Measurements from ENCODE around the gene CFAP99.

The CFAP99 gene

DNA sequence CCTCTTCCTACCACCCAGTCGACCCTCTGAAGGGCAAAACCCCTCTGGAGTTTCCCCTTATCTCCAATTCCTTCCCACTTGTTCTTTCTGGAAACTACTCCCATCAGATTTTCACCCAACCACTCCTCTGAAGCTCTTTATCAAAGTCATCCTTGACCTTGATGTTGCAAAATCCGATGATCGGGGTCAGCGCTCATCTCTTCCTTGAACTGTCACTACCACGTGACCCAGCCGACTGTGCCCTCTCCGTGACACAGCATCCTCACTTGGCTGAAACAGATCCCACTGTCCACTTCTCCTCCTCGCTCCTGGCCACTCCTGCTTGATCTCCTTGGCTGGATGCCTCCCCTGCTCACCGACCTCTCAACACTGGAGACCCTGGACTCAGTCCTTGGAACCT lies 1.1 kb downstream of the CFAP99 start:
- TF ChIP-seq FOXP2 (optimal IDR thresholded peaks at IDR 0.05; ENCODE audit: borderline replicate concordance, extremely low read depth, extremely low read length, insufficient read depth) (no peak), TAF1 (IDR thresholded peaks at IDR 0.05; ENCODE audit: borderline replicate concordance, insufficient read depth, low read length) (no peak), POLR2AphosphoS5 (IDR thresholded peaks at IDR 0.05; ENCODE audit: low read depth, low read length) (no peak), SIN3A (IDR thresholded peaks at IDR 0.05; ENCODE audit: borderline replicate concordance, insufficient read depth, low read length) (no peak)
- TF ChIP-seq, protein P1, sequence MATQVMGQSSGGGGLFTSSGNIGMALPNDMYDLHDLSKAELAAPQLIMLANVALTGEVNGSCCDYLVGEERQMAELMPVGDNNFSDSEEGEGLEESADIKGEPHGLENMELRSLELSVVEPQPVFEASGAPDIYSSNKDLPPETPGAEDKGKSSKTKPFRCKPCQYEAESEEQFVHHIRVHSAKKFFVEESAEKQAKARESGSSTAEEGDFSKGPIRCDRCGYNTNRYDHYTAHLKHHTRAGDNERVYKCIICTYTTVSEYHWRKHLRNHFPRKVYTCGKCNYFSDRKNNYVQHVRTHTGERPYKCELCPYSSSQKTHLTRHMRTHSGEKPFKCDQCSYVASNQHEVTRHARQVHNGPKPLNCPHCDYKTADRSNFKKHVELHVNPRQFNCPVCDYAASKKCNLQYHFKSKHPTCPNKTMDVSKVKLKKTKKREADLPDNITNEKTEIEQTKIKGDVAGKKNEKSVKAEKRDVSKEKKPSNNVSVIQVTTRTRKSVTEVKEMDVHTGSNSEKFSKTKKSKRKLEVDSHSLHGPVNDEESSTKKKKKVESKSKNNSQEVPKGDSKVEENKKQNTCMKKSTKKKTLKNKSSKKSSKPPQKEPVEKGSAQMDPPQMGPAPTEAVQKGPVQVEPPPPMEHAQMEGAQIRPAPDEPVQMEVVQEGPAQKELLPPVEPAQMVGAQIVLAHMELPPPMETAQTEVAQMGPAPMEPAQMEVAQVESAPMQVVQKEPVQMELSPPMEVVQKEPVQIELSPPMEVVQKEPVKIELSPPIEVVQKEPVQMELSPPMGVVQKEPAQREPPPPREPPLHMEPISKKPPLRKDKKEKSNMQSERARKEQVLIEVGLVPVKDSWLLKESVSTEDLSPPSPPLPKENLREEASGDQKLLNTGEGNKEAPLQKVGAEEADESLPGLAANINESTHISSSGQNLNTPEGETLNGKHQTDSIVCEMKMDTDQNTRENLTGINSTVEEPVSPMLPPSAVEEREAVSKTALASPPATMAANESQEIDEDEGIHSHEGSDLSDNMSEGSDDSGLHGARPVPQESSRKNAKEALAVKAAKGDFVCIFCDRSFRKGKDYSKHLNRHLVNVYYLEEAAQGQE (IDR thresholded peaks at IDR 0.05; ENCODE audit: insufficient read depth in 1 of 2, low read depth in 2 of 2, low read length in 2 of 2), result no peak

DNA sequence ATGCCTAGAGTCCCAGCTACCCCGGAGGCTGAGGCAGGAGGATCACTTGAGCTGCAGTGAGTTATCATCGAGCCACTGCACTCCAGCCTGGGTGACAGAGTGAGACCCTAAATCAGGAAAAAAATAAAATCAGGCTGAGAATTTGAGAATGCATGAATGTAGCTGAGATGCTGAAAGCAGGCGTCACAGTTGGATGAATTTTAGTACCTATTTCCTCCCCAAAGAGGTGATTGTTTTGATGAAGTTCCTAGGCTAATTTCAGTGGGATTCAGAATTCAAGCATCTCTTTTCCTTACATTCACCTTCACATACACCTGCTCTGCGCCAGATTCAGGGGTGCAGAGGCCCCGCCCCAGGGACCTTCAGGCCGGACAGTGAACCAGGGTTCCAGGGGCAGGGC lies 3.2 kb downstream of the CFAP99 start:
- TF ChIP-seq FOXP2 (optimal IDR thresholded peaks at IDR 0.05; ENCODE audit: borderline replicate concordance, extremely low read depth, extremely low read length, insufficient read depth), result no peak
- TF ChIP-seq SIN3A (IDR thresholded peaks at IDR 0.05; ENCODE audit: borderline replicate concordance, insufficient read depth, low read length), result no peak
- TF ChIP-seq TAF1 (IDR thresholded peaks at IDR 0.05; ENCODE audit: borderline replicate concordance, insufficient read depth, low read length), result no peak
- TF ChIP-seq, protein P1 (IDR thresholded peaks at IDR 0.05; ENCODE audit: insufficient read depth in 1 of 2, low read depth in 2 of 2, low read length in 2 of 2), result no peak
- TF ChIP-seq POLR2AphosphoS5 (IDR thresholded peaks at IDR 0.05; ENCODE audit: low read depth, low read length), result no peak

DNA sequence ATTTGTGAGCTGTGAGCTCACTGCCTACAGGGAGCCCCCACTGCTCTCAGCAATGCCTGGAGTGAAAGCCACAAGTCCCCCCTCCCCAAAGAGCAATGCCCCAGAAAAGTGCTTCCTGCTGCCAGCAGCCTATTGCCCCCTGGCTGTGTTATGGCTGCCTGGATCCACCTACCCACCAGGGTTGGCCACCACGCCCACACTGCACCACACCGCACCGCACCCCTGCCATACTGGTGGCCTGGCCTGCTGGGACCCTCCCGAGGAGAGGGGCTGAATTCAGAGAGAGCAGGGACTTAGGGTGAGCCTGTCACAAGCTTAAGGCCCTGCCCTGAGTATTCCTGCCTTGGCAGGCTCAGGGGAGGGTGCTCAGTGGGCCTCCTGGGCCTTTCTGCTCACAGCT lies 4.3 kb downstream of the CFAP99 start:
- TF ChIP-seq, protein P1 (IDR thresholded peaks at IDR 0.05; ENCODE audit: insufficient read depth in 1 of 2, low read depth in 2 of 2, low read length in 2 of 2), result no peak
- TF ChIP-seq TAF1 (IDR thresholded peaks at IDR 0.05; ENCODE audit: borderline replicate concordance, insufficient read depth, low read length) (no peak), FOXP2 (optimal IDR thresholded peaks at IDR 0.05; ENCODE audit: borderline replicate concordance, extremely low read depth, extremely low read length, insufficient read depth) (no peak)

DNA sequence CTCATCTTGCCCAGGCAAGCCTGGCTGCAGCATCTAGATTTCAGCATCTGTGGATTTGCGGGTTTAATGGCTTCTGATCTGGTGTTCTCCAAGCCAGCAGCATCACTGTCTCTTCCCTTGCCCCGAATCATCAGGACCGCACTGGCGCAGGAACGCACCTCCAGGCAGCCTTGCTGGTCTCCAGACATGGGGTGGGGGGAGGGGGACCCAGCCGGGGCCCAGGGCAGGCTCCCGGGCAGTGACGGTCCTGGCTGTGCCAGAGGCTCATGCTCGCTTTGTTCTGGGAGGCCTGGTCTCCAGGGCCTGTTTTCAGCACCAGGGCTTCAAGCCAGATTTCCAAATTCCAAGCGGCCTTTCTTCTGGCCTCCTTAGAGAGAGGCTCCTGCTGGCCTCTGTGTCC lies 4.9 kb downstream of the CFAP99 start:
- TF ChIP-seq FOXP2 (optimal IDR thresholded peaks at IDR 0.05; ENCODE audit: borderline replicate concordance, extremely low read depth, extremely low read length, insufficient read depth) (no peak), TAF1 (IDR thresholded peaks at IDR 0.05; ENCODE audit: borderline replicate concordance, insufficient read depth, low read length) (no peak), POLR2AphosphoS5 (IDR thresholded peaks at IDR 0.05; ENCODE audit: low read depth, low read length) (no peak), SIN3A (IDR thresholded peaks at IDR 0.05; ENCODE audit: borderline replicate concordance, insufficient read depth, low read length) (no peak)
- TF ChIP-seq, protein P1 (IDR thresholded peaks at IDR 0.05; ENCODE audit: insufficient read depth in 1 of 2, low read depth in 2 of 2, low read length in 2 of 2), result no peak

DNA sequence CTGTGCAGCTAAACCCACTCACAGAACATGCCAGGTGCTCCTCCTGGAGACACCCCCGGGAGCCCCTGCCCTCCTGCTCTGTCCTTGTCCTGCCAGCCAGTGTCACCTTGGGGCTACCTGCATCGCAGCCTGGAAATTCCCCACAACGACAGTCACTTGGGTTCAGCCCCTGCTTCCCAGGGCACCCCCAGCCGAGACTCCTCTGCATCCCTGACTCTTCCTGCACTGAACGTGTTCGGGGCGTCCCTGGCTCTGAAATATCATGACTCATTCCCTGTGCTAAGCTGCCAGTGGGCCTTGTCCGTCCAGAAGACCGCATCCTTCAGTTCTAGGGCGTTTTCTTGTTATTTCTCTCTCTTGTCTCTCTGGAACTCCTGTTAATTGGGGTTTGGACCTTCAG lies 5.8 kb downstream of the CFAP99 start:
- TF ChIP-seq, protein P1 (IDR thresholded peaks at IDR 0.05; ENCODE audit: insufficient read depth in 1 of 2, low read depth in 2 of 2, low read length in 2 of 2), result no peak
- TF ChIP-seq TAF1 (IDR thresholded peaks at IDR 0.05; ENCODE audit: borderline replicate concordance, insufficient read depth, low read length), result no peak
- no peak for TF ChIP-seq SIN3A (IDR thresholded peaks at IDR 0.05; ENCODE audit: borderline replicate concordance, insufficient read depth, low read length)
- TF ChIP-seq FOXP2 (optimal IDR thresholded peaks at IDR 0.05; ENCODE audit: borderline replicate concordance, extremely low read depth, extremely low read length, insufficient read depth), result no peak
